RWPE2 (cell line): ENCODE results near the gene VPS36.
"Not testable (repeated sequence)": the region's sequence is repeated elsewhere in the genome, so short reads cannot be mapped to it uniquely, and the experiment has no call there.

Source experiments
- ATAC-seq: fragments of 200-7000 bp; cut with Tn5 transposase; 3 replicates; pipeline ENCODE4 v1.9.1; 2021; ENCODE audit warnings: low read depth
- DNase-seq: peaks from one replicate; pipeline ENCODE4 v3.0.0-alpha.2; 2020; ENCODE audit warnings: low spot score
- H3K27ac ChIP-seq: fragments of 450-650 bp; 2 replicates; pipeline ENCODE4 v1.5.1; 2017; ENCODE audit warnings: mild to moderate bottlenecking; ENCODE audit not compliant: poor library complexity, severe bottlenecking
- H3K27me3 ChIP-seq: fragments of 250-450 bp; sonication (Bioruptor Pico); 2 replicates; pipeline ENCODE4 v1.5.1; 2021; ENCODE audit warnings: mild to moderate bottlenecking, moderate library complexity; ENCODE audit not compliant: insufficient read depth, poor library complexity, severe bottlenecking
- H3K36me3 ChIP-seq: fragments of 250-450 bp; sonication (Bioruptor Pico); 2 replicates; pipeline ENCODE4 v1.5.1; 2020; ENCODE audit warnings: low read depth, mild to moderate bottlenecking, moderate library complexity
- H3K4me1 ChIP-seq: fragments of 250-450 bp; sonication (Bioruptor Pico); 2 replicates; pipeline ENCODE4 v1.5.1; 2021; ENCODE audit warnings: mild to moderate bottlenecking, moderate library complexity; ENCODE audit not compliant: insufficient read depth, poor library complexity, severe bottlenecking
- H3K4me3 ChIP-seq: fragments of 250-450 bp; sonication (Bioruptor Pico); 2 replicates; pipeline ENCODE4 v1.5.1; 2021; ENCODE audit warnings: mild to moderate bottlenecking, moderate library complexity; ENCODE audit not compliant: severe bottlenecking
- H3K9me3 ChIP-seq: fragments of 250-450 bp; sonication (Bioruptor Pico); 2 replicates; pipeline ENCODE4 v1.5.1; 2021; ENCODE audit warnings: mild to moderate bottlenecking, moderate library complexity; ENCODE audit not compliant: severe bottlenecking
- TF ChIP-seq, protein P1 (sequence below): fragments of 450-650 bp; IDR thresholded peaks from one replicate; pipeline ENCODE4 v1.5.1; 2017; ENCODE audit warnings: mild to moderate bottlenecking, moderate library complexity; ENCODE audit not compliant: poor library complexity, severe bottlenecking

VPS36 gene

DNA sequence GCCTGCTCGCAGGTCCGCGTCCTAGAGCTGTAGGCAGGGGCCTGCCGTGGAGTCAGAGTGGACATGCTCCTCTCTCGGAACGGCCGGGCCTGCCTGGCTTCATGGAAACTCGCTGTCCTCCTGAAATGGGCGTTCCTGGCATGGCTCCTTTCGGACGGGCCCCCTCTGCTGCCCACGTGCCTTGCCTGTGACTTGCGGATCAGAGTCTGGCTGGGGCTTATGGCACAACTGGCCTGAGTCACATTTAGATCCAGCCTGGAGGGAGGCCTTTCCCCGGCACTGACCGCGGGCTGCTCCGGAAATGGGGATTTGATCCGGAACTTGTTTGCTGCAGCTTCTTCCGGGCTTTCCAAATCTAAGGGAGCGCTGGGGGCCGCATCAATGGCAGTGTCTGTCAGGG lies 72.5 kb downstream of the VPS36 start:
- TF ChIP-seq, protein P1, sequence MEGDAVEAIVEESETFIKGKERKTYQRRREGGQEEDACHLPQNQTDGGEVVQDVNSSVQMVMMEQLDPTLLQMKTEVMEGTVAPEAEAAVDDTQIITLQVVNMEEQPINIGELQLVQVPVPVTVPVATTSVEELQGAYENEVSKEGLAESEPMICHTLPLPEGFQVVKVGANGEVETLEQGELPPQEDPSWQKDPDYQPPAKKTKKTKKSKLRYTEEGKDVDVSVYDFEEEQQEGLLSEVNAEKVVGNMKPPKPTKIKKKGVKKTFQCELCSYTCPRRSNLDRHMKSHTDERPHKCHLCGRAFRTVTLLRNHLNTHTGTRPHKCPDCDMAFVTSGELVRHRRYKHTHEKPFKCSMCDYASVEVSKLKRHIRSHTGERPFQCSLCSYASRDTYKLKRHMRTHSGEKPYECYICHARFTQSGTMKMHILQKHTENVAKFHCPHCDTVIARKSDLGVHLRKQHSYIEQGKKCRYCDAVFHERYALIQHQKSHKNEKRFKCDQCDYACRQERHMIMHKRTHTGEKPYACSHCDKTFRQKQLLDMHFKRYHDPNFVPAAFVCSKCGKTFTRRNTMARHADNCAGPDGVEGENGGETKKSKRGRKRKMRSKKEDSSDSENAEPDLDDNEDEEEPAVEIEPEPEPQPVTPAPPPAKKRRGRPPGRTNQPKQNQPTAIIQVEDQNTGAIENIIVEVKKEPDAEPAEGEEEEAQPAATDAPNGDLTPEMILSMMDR, result no peak
- H3K4me3 ChIP-seq, result no peak overlapping the region
- no peak for DNase-seq
- H3K27me3 ChIP-seq, result no peaks in the 10 kb centered on the region
- H3K27ac ChIP-seq, result no peak overlapping the region
- H3K4me1 ChIP-seq, result peaks cover 6% of the 10 kb centered on the region
- H3K36me3 ChIP-seq, result no peaks in the 10 kb centered on the region; the same call in 1 of the 2 replicates
- no peak for ATAC-seq
- no peaks in the 10 kb centered on the region for H3K9me3 ChIP-seq

DNA sequence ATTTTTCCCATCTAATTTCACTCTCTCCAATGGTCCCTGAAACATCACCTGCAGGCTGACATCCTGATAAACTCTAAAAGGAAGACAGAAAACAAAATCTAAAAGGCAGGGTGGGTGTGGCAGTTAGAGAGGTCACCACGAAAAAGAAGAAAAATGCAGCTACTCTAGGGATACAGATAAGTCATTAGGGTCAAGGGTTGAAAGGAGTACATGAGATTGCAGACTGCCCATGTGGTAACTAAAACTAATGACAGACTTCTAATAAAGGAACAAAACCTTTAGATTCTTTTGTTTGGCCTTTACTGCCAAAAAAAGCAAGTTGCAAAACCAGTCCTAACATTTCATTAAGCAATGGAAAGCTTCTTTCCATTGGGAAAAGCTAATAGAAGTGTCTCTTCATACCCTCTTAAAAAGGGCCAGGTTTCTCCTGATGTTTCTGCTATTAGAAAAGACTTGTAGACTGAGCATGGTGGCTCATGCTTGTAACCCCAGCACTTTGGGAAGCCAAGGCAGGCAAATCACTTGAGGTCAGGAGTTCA lies 75.5 kb downstream of the VPS36 start:
- TF ChIP-seq, protein P1, result no peak
- no peaks in the 10 kb centered on the region; the same call in 1 of the 2 replicates for H3K36me3 ChIP-seq
- no peaks in the 10 kb centered on the region for H3K27me3 ChIP-seq
- no peak overlapping the region for H3K4me3 ChIP-seq
- H3K4me1 ChIP-seq, result peaks cover 18% of the 10 kb centered on the region
- no peaks in the 10 kb centered on the region for H3K9me3 ChIP-seq
- ATAC-seq (no peak), DNase-seq (no peak)
- no peak overlapping the region for H3K27ac ChIP-seq

DNA sequence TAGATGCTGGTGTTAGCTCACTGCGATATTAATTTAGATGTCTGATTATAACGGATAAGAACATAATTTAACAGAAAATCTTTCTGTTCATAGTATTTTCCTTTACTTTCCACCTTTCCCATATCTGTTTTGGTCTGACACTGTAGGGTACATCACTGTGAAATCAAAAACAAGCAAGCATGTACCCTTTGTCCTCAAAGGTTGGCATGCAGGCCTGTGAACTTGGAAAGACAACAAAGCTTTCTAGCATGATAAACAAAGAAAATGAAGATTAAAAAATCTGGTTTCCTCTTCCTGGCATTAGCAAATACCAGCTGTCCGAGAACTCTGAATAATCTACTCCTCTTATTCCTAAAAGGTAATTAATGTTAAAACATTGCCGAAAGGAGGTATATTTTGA lies 76.0 kb downstream of the VPS36 start:
- no peak overlapping the region for H3K27ac ChIP-seq
- TF ChIP-seq, protein P1, result no peak
- H3K27me3 ChIP-seq, result no peaks in the 10 kb centered on the region

DNA sequence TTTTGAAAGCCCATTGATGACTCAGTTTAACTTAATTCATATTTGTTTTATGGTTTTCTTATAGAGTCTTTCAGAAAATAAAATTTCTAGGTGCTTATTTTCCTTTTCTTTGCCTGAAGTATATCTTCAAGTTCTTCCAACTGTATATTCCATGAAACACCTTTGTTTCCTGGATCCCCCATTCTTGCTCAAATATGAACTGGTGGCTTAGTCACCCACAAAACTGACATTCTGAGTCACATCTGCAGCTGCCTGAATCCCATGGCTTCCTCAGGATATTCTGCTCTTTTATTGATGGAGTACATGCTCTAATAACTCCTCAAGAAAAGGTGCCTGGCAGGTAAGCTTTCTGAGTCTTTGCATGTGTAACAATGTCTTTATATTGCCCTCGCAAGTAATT lies 77.2 kb downstream of the VPS36 start:
- not testable (repeated sequence) for H3K27me3 ChIP-seq, H3K36me3 ChIP-seq, DNase-seq, H3K9me3 ChIP-seq, H3K4me3 ChIP-seq
- peak; percentile 82 for ATAC-seq
- Histone ChIP-seq H3K4me1 (peaks cover 18% of the 10 kb centered on the region), H3K27ac (peak overlapping the region; percentile 36)

More for the DNA sequence above, 76.0 kb downstream of the VPS36 start:
- H3K9me3 ChIP-seq, result no peaks in the 10 kb centered on the region
- no peak overlapping the region for H3K4me3 ChIP-seq
- no peak for ATAC-seq
- peaks cover 18% of the 10 kb centered on the region for H3K4me1 ChIP-seq
- no peak for DNase-seq
- no peaks in the 10 kb centered on the region; the same call in 1 of the 2 replicates for H3K36me3 ChIP-seq

DNA sequence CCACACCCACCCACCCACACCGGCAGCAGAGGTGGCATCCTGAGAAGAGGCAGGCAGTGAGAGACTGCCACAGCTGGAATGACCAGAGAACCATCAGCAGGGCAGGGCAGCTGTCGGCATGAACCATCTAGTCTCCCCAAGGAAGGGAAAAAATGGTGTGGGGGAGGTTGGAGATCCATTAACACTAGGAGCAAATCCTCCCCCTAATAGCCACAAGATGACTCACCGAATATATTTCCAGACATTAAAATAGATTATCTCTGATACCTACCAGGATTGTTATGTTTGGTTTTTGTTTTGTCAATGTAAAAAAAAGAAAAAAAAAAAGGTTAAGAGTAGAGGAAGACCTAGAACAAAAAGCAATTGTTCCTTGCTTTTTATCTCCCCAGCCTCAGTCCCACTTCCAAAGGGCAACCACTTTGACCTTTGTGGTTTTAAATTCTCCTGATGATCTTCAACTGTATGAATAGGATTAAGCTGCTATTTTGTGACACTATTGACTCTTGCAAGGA lies 78.6 kb downstream of the VPS36 start:
- H3K36me3 ChIP-seq, result no peaks in the 10 kb centered on the region
- H3K9me3 ChIP-seq, result no peaks in the 10 kb centered on the region
- DNase-seq, result no peak
- H3K27ac ChIP-seq, result peak overlapping the region; percentile 36
- H3K27me3 ChIP-seq, result no peaks in the 10 kb centered on the region
- no peak overlapping the region for H3K4me3 ChIP-seq
- peak; percentile 72 for ATAC-seq
- peaks cover 18% of the 10 kb centered on the region for H3K4me1 ChIP-seq
- TF ChIP-seq, protein P1, result no peak
